ENCODE measurements around the gene ADGRG1. TPM values are rescaled to one million over a fixed set of nuclear protein-coding genes. Genes with fewer than 3 reads are reported as not detected.

The ADGRG1 gene
- total and polyA plus RNA-seq, 7 donors: 5.0 to 36.3 (median 7.7) TPM

GRCh38 chr16:57698812-57699405, 70.5 kb downstream of the ADGRG1 start:
- Histone ChIP-seq H3K4me3 (no peak overlapping the region), H3K4me1 (no peaks in the 10 kb centered on the region), H3K36me3 (no peaks in the 10 kb centered on the region), H3K27ac (no peak overlapping the region), H3K9me3 (no peaks in the 10 kb centered on the region), H3K27me3 (no peaks in the 10 kb centered on the region)
- TF ChIP-seq CTCF (IDR thresholded peaks at IDR 0.05): no peak
- no peak for TF ChIP-seq POLR2A (IDR thresholded peaks at IDR 0.05)
- TF ChIP-seq POLR2AphosphoS5 (IDR thresholded peaks at IDR 0.05): no peak
- TF ChIP-seq EP300 (IDR thresholded peaks at IDR 0.05): no peak
- WGBS, 2 donors: 82 to 86% methylated on average over 16 of the region's 16 CpGs
- intact Hi-C loops (cut with DNase I): no loop called here
- DNase-seq: peak; percentile 62

- peak; percentile 10 for DNase-seq
- intact Hi-C loops (cut with DNase I): no loop called here
- 90 to 96% methylated on average over 3 of the region's 3 CpGs for WGBS, 2 donors
These were observed 71.1 kb downstream of the ADGRG1 start for GRCh38 chr16:57699481-57699880.

GRCh38 chr16:57699899-57700298, 71.5 kb downstream of the ADGRG1 start:
- intact Hi-C loops (cut with DNase I): no loop called here
- whole genome bisulfite sequencing, 2 donors: 95 to 96% methylated on average over 7 of the region's 7 CpGs

More at GRCh38 chr16:57699481-57699880, 71.1 kb downstream of the ADGRG1 start:
- Histone ChIP-seq H3K4me1 (no peaks in the 10 kb centered on the region), H3K27ac (no peak overlapping the region), H3K36me3 (no peaks in the 10 kb centered on the region), H3K9me3 (no peaks in the 10 kb centered on the region), H3K4me3 (no peak overlapping the region), H3K27me3 (no peaks in the 10 kb centered on the region)
- TF ChIP-seq POLR2AphosphoS5 (IDR thresholded peaks at IDR 0.05) (no peak), POLR2A (IDR thresholded peaks at IDR 0.05) (no peak), CTCF (IDR thresholded peaks at IDR 0.05) (no peak), EP300 (IDR thresholded peaks at IDR 0.05) (no peak)

GRCh38 chr16:57700781-57701551, 72.5 kb downstream of the ADGRG1 start:
- H3K9me3 ChIP-seq: no peaks in the 10 kb centered on the region
- H3K4me3 ChIP-seq: no peak overlapping the region
- H3K4me1 ChIP-seq: no peaks in the 10 kb centered on the region
- no peaks in the 10 kb centered on the region for H3K36me3 ChIP-seq
- no peak overlapping the region for H3K27ac ChIP-seq
- WGBS, 2 donors: 41 to 70% methylated on average over 10 of the region's 10 CpGs
- intact Hi-C loops (cut with DNase I): no loop called here
- no peak for DNase-seq
- H3K27me3 ChIP-seq: no peaks in the 10 kb centered on the region
- TF ChIP-seq EP300 (IDR thresholded peaks at IDR 0.05): no peak
- no peak for TF ChIP-seq CTCF (IDR thresholded peaks at IDR 0.05)
- no peak for TF ChIP-seq POLR2AphosphoS5 (IDR thresholded peaks at IDR 0.05)
- no peak for TF ChIP-seq POLR2A (IDR thresholded peaks at IDR 0.05)

More at GRCh38 chr16:57699899-57700298, 71.5 kb downstream of the ADGRG1 start:
- no peaks in the 10 kb centered on the region for H3K9me3 ChIP-seq
- H3K4me3 ChIP-seq: no peak overlapping the region
- no peaks in the 10 kb centered on the region for H3K36me3 ChIP-seq
- TF ChIP-seq CTCF (IDR thresholded peaks at IDR 0.05) (no peak), EP300 (IDR thresholded peaks at IDR 0.05) (no peak), POLR2A (IDR thresholded peaks at IDR 0.05) (no peak), POLR2AphosphoS5 (IDR thresholded peaks at IDR 0.05) (no peak)
- no peaks in the 10 kb centered on the region for H3K27me3 ChIP-seq
- H3K4me1 ChIP-seq: no peaks in the 10 kb centered on the region
- peak; percentile 37 for DNase-seq
- H3K27ac ChIP-seq: no peak overlapping the region
